Skeletal muscle tissue (tissue), 4 donors: ENCODE results near the gene VPS13A. TPM values are rescaled to one million over a fixed set of nuclear protein-coding genes. Genes with fewer than 3 reads are reported as not detected.

Experiments used
- H3K27ac ChIP-seq: one replicate; pipeline ENCODE4 v1.7.0; 2013; ENCODE audit warnings: mild to moderate bottlenecking, low read depth, low read length, inconsistent platforms
- H3K27me3 ChIP-seq, 3 donors: one replicate each; pipeline ENCODE4 v1.7.0; 2013; ENCODE audit warnings: low read length in 3 of 3; ENCODE audit not compliant: control insufficient read depth in 3 of 3, insufficient read depth in 3 of 3
- H3K36me3 ChIP-seq, 3 donors: one replicate each; pipeline ENCODE4 v1.7.0; 2013; ENCODE audit warnings: low read length in 3 of 3; ENCODE audit not compliant: control insufficient read depth in 3 of 3, insufficient read depth in 3 of 3
- H3K4me1 ChIP-seq, 3 donors: one replicate each; pipeline ENCODE4 v1.7.0; 2013; ENCODE audit warnings: low read length in 3 of 3, mild to moderate bottlenecking in 3 of 3; ENCODE audit not compliant: control insufficient read depth in 3 of 3, insufficient read depth in 3 of 3
- H3K4me3 ChIP-seq, 3 donors: one replicate each; pipeline ENCODE4 v1.7.0; 2013; ENCODE audit warnings: low read length in 3 of 3
- H3K9ac ChIP-seq, 3 donors: one replicate each; pipeline ENCODE4 v1.7.0; 2013; ENCODE audit warnings: low read length in 3 of 3, mild to moderate bottlenecking in 3 of 3, moderate library complexity in 2 of 3, low read depth in 1 of 3
- H3K9me3 ChIP-seq, 3 donors: one replicate each; pipeline ENCODE4 v1.7.0; 2013; ENCODE audit warnings: low read length in 3 of 3; ENCODE audit not compliant: control insufficient read depth in 3 of 3
- total RNA-seq: library from RNA; depleted of rRNA; stranded (reverse); fragments of >200 nt; gene quantifications from one replicate; pipeline ENCODE4 v1.2.3, GENCODE V29; 2014
- donor health status: Osteomylitis.

VPS13A gene
- total RNA-seq, 1 donor from 2014 or later = 36.0 TPM

GRCh38 chr9:77161191-77161590 is 16.1 kb upstream of the VPS13A start:
- Histone ChIP-seq H3K36me3 (no peaks in the 10 kb centered on the region), H3K9ac (no peak overlapping the region), H3K4me3 (no peak overlapping the region), H3K27me3 (no peaks in the 10 kb centered on the region), H3K4me1 (peaks cover 3 to 16% (median 11%) of the 10 kb centered on the region in 3 donors), H3K27ac (no peak overlapping the region), H3K9me3 (no peaks in the 10 kb centered on the region)

DNA sequence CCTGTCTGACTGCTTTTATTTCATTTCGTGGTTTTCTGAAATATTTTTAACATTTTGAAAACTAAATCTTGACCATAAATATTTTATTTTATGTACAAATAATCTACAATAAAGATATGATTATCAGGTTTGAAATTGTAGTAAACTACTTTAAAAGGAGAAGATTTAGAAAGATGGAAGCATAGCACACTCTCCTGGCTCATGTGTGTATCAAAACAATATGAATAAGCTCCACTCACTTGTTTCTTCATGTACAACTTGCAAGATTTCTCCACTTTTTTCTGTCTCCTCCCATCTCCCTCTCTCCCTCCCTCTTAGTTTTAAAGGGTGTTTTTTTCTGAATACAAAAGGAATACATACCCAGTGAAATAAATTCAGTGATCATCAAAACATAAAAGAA is 15.4 kb upstream of the VPS13A start:
- Histone ChIP-seq H3K36me3 (no peaks in the 10 kb centered on the region), H3K27ac (no peak overlapping the region), H3K4me1 (peaks cover 3 to 11% (median 5%) of the 10 kb centered on the region in 3 donors), H3K9me3 (no peaks in the 10 kb centered on the region), H3K27me3 (no peaks in the 10 kb centered on the region), H3K9ac (no peak overlapping the region), H3K4me3 (no peak overlapping the region)

GRCh38 chr9:77162366-77162765 is 15.0 kb upstream of the VPS13A start:
- Histone ChIP-seq H3K36me3 (no peaks in the 10 kb centered on the region), H3K4me1 (peaks cover 1 to 7% (median 2%) of the 10 kb centered on the region in 3 donors), H3K9me3 (no peaks in the 10 kb centered on the region), H3K27ac (no peak overlapping the region), H3K27me3 (no peaks in the 10 kb centered on the region), H3K9ac (no peak overlapping the region), H3K4me3 (no peak overlapping the region)

DNA sequence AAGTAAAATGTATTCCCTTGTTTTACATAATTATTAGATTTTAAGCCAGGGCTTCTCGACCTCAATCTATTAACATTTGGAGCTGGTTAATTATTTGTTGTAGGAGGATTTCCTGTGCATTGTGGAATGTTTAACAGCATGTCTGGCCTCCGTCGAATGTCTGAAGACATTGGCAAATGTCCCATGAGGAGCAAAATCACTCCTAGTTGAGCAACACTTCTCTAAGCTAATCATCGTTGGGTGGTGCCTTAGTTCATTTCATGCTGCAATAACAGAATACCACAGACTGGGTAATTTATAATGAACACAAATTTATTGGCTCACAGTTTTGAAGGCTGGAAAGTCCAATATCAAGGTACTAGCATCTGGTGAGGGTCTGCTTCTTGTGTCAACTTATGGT is 13.4 kb upstream of the VPS13A start:
- Histone ChIP-seq H3K27me3 (no peaks in the 10 kb centered on the region), H3K27ac (no peak overlapping the region), H3K4me3 (no peak overlapping the region), H3K4me1 (peaks cover 0 to 6% (median 0%) of the 10 kb centered on the region in 3 donors), H3K9me3 (no peaks in the 10 kb centered on the region), H3K36me3 (no peaks in the 10 kb centered on the region), H3K9ac (no peak overlapping the region)

DNA sequence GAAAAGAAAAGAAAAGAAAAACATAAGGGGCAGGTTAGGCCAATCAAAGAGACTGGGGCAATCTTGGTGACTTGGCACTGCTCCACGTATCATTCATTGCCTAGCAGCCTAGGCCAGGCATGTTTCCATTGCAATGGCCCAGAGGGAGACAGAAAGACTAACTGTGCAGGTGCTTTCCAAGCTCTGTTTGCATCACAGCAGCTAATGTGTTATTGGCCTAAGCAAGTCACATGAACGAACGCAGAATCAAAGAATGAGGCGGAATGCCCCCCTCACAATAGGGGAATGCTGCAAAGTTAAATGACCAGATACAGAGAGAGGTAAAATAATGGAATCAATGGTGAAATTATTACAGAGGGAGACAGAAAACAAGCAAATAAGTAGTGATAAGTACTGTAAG is 11.1 kb upstream of the VPS13A start:
- Histone ChIP-seq H3K27me3 (no peaks in the 10 kb centered on the region), H3K27ac (no peak overlapping the region), H3K36me3 (no peaks in the 10 kb centered on the region), H3K4me1 (peaks cover 4 to 12% (median 6%) of the 10 kb centered on the region in 3 donors), H3K9me3 (no peaks in the 10 kb centered on the region), H3K4me3 (no peak overlapping the region), H3K9ac (no peak overlapping the region)

DNA sequence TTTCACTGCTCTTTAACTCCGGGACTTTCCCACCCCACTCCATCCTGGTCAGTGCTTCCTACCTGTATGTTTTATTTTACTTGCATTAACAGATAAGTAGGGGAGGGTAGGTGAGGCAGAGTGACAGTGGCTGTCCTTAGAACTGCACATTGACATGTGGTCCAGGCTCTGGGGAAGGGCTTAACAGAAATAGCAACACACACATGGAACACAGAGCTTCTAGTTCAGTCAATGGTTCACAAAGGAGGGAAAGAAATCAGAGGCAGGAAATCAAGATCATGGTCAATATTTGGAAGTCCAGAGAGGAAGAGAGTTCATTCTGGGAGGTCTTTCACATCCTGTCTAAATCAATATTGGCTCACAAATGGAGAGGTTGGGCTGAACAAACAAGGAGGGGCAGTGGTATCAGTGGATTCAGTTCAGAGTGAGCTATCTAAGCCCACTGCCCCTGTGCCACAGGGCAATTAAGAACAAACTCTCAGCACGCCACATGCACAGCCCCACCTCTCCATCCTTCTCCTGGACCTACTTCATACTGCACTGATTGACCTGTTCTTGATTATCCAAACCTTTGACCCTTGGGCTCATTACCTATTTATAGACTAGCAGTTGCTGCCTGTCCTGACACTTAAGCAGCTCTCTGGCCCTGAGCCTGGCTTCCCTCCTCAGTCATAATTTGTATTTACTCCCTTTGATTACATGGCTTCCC is 6.2 kb upstream of the VPS13A start:
- peak overlapping the region in 2 of 3 donors; percentile 17 to 32 for H3K4me3 ChIP-seq
- peaks cover 11 to 18% (median 16%) of the 10 kb centered on the region in 3 donors for H3K4me1 ChIP-seq
- peak overlapping the region in 1 of 3 donors; percentile 0 for H3K9ac ChIP-seq
- no peaks in the 10 kb centered on the region for H3K9me3 ChIP-seq
- H3K27ac ChIP-seq = peak overlapping the region; percentile 83
- no peaks in the 10 kb centered on the region for H3K36me3 ChIP-seq
- H3K27me3 ChIP-seq = no peaks in the 10 kb centered on the region

DNA sequence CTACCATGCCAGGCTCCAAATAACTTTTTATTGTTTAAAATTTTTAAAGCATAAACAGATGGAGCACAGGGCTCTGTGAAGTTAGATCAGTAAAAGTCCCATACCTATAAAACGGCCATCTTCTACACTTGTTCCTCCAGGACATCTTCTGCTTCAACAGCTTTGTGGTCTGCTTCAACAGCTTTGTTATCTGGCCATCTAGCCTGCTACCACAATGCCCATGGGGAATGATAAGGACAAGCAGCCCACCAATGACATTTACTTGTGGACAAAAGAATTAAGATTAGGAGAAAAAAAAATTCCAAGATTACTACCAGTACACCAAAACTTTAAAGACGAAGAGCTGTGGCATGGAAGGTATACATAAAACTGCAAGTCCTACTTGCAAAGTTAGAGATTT is 2.2 kb upstream of the VPS13A start:
- H3K4me1 ChIP-seq = peaks cover 18 to 38% (median 26%) of the 10 kb centered on the region in 3 donors
- H3K4me3 ChIP-seq = no peak overlapping the region
- H3K9ac ChIP-seq = no peak overlapping the region
- no peaks in the 10 kb centered on the region for H3K27me3 ChIP-seq
- no peaks in the 10 kb centered on the region for H3K9me3 ChIP-seq
- H3K36me3 ChIP-seq = no peaks in the 10 kb centered on the region
- H3K27ac ChIP-seq = no peak overlapping the region

DNA sequence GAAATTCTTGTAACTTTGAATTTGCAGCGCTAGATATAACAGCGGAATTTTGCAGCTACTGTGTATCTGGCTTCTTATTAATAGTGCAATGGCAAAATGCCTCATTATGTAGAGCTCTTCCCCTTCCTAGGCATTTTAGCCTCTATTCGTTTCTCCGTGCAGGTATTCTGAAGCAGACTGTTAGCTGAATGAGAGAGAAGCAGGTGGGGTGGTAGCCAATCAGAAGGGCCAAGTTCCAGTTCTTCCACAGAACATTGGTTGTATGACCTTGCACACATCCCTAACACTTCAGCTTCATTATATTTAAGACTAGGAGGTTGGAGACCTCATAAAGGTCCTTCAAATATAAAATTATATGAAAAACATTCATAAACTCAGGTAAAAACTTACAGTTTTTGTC is 1.2 kb upstream of the VPS13A start:
- Histone ChIP-seq H3K27ac (peak overlapping the region; percentile 85), H3K9ac (no peak overlapping the region), H3K9me3 (no peaks in the 10 kb centered on the region), H3K4me3 (no peak overlapping the region), H3K27me3 (no peaks in the 10 kb centered on the region), H3K36me3 (no peaks in the 10 kb centered on the region), H3K4me1 (peaks cover 14 to 34% (median 25%) of the 10 kb centered on the region in 3 donors)

DNA sequence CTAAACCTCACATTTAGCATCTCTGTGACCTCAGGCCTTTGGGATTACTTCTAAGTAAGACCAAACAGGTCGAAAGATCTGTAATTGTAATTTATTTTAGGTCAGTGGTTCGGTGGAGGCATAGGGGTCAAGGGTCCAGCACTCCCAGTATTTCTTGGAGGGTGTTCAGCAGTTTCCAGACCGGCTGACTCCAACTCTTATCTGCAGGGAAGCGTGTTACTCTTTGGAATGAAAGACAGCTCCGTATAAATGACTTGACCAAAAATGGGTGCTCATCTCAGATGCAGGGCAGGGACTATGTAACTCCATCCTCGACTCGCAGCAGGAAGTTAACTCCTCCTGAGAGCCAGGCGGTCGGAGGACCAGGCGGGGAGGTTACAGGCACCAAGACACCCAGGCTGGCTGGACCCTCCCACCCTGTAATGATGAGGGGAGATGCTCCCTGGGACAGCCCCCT is 620 bp upstream of the VPS13A start:
- H3K36me3 ChIP-seq = no peaks in the 10 kb centered on the region
- H3K9me3 ChIP-seq = no peaks in the 10 kb centered on the region
- no peaks in the 10 kb centered on the region for H3K27me3 ChIP-seq
- peaks cover 12 to 30% (median 20%) of the 10 kb centered on the region in 3 donors for H3K4me1 ChIP-seq
- peak overlapping the region; percentile 81 to 95 (median 91) for H3K4me3 ChIP-seq
- peak overlapping the region; percentile 61 to 94 (median 71) for H3K9ac ChIP-seq
- peak overlapping the region; percentile 85 for H3K27ac ChIP-seq

- H3K36me3 ChIP-seq = no peaks in the 10 kb centered on the region
Measured at GRCh38 chr9:77177894-77178794, 810 bp downstream of the VPS13A start.

More at GRCh38 chr9:77177894-77178794, 810 bp downstream of the VPS13A start:
- H3K9me3 ChIP-seq = no peaks in the 10 kb centered on the region
- peaks cover 11 to 20% (median 14%) of the 10 kb centered on the region in 3 donors for H3K4me1 ChIP-seq
- H3K27me3 ChIP-seq = no peaks in the 10 kb centered on the region
- H3K27ac ChIP-seq = peak overlapping the region; percentile 85
- peak overlapping the region; percentile 87 to 95 (median 91) for H3K4me3 ChIP-seq
- H3K9ac ChIP-seq = peak overlapping the region; percentile 83 to 94 (median 91)
